Common myeloid progenitor, CD34-positive (primary cell): ENCODE data around the gene TEX101.
A peak's percentile ranks its signal among the peaks of the same experiment; 100 is the strongest.
"Not testable (repeated sequence)": the region's sequence is repeated elsewhere in the genome, so short reads cannot be mapped to it uniquely, and the experiment has no call there.

Source experiments
- CTCF ChIA-PET: fragments of 350-600 bp; sonication (Branson Sonifier 250); formaldehyde crosslinking; loops from one replicate; lab custom pipeline; 2021; ENCODE audit warnings: antibody characterized with exemption; lab: Charles Lee
- POLR2A ChIA-PET: fragments of 350-600 bp; sonication (Branson Sonifier 250); formaldehyde crosslinking; loops from one replicate; lab custom pipeline; 2021; ENCODE audit warnings: antibody characterized with exemption; lab: Charles Lee
- DNase-seq, 3 donors: peaks; one replicate each; pipeline versions ENCODE4 v3.0.0 to v3.0.0-alpha.2; 2013
- H3K27ac ChIP-seq, 2 experiments: 1 replicate in 1 of 2; 2 replicates in 1 of 2; pipeline ENCODE4 v1.7.0; 2013; ENCODE audit warnings: inconsistent platforms in 2 of 2, low read length in 2 of 2, mild to moderate bottlenecking in 2 of 2, low read depth in 1 of 2, moderate library complexity in 1 of 2; ENCODE audit not compliant: severe bottlenecking in 2 of 2, insufficient read depth in 1 of 2, poor library complexity in 1 of 2
- H3K27me3 ChIP-seq, 5 experiments: replicated peaks in 2 of 5; 1 replicate in 3 of 5; 2 replicates in 2 of 5; pipeline versions ENCODE4 v1.6.1 to v1.7.0; 2013; ENCODE audit warnings: low read length in 4 of 5, mild to moderate bottlenecking in 2 of 5, moderate library complexity in 2 of 5, inconsistent platforms in 1 of 5; ENCODE audit not compliant: insufficient read depth in 5 of 5, control insufficient read depth in 4 of 5
- H3K36me3 ChIP-seq, 4 experiments: 1 replicate in 2 of 4; 2 replicates in 2 of 4; pipeline versions ENCODE4 v1.6.1 to v1.7.0; 2013; ENCODE audit warnings: low read length in 3 of 4, control low read depth in 1 of 4, mild to moderate bottlenecking in 1 of 4; ENCODE audit not compliant: control insufficient read depth in 4 of 4, insufficient read depth in 4 of 4
- H3K4me1 ChIP-seq, 4 experiments: 1 replicate in 3 of 4; 2 replicates in 1 of 4; pipeline versions ENCODE4 v1.6.1 to v1.7.1; 2013; ENCODE audit warnings: low read length in 3 of 4, mild to moderate bottlenecking in 3 of 4, control low read depth in 1 of 4, inconsistent platforms in 1 of 4, moderate library complexity in 1 of 4; ENCODE audit not compliant: control insufficient read depth in 4 of 4, insufficient read depth in 4 of 4; ENCODE audit errors: control extremely low read depth in 1 of 4
- H3K4me3 ChIP-seq, 7 experiments: 1 replicate in 4 of 7; 2 replicates in 3 of 7; pipeline versions ENCODE4 v1.5.1 to v1.7.0; 2013; ENCODE audit warnings: mild to moderate bottlenecking in 7 of 7, low read length in 6 of 7, moderate library complexity in 6 of 7, inconsistent platforms in 2 of 7, low read depth in 2 of 7, control low read depth in 1 of 7; ENCODE audit not compliant: insufficient read depth in 4 of 7, control insufficient read depth in 1 of 7; ENCODE audit errors: extremely low read depth in 1 of 7
- H3K9me3 ChIP-seq, 5 experiments: 1 replicate in 4 of 5; 2 replicates in 1 of 5; pipeline versions ENCODE4 v1.6.1 to v1.7.1; 2013; ENCODE audit warnings: low read length in 4 of 5, mild to moderate bottlenecking in 2 of 5, inconsistent platforms in 1 of 5, low read depth in 1 of 5, moderate library complexity in 1 of 5; ENCODE audit not compliant: control insufficient read depth in 4 of 5, insufficient read depth in 2 of 5; ENCODE audit errors: control extremely low read depth in 1 of 5
- WGBS: methylation state at CpG from one replicate; pipeline ENCODE4 v1.1.5; 2013; ENCODE audit not compliant: insufficient coverage; 5-methylcytosine and 5-hydroxymethylcytosine counted together

Gene TEX101

GRCh38 chr19:43380008-43380407 is 34.7 kb upstream of the TEX101 start:
- Histone ChIP-seq H3K27me3 (no peaks in the 10 kb centered on the region), H3K4me1 (peaks cover 0 to 4% (median 2%) of the 10 kb centered on the region in 4 experiments), H3K36me3 (no peaks in the 10 kb centered on the region), H3K9me3 (no peaks in the 10 kb centered on the region), H3K4me3 (no peak overlapping the region), H3K27ac (no peak overlapping the region)
- DNase-seq: no peak
- 95% methylated on average over 10 of the region's 14 CpGs for WGBS
- POLR2A ChIA-PET: no interaction called here
- CTCF ChIA-PET: no interaction called here

GRCh38 chr19:43380771-43381386 is 33.8 kb upstream of the TEX101 start:
- Histone ChIP-seq H3K4me1 (peaks cover 0 to 8% (median 4%) of the 10 kb centered on the region in 4 experiments), H3K36me3 (no peaks in the 10 kb centered on the region), H3K9me3 (no peaks in the 10 kb centered on the region), H3K27me3 (no peaks in the 10 kb centered on the region), H3K27ac (no peak overlapping the region), H3K4me3 (no peak overlapping the region)
- DNase-seq: no peak
- 96% methylated on average over 4 of the region's 4 CpGs for WGBS
- CTCF ChIA-PET: no interaction called here
- POLR2A ChIA-PET: no interaction called here

DNA sequence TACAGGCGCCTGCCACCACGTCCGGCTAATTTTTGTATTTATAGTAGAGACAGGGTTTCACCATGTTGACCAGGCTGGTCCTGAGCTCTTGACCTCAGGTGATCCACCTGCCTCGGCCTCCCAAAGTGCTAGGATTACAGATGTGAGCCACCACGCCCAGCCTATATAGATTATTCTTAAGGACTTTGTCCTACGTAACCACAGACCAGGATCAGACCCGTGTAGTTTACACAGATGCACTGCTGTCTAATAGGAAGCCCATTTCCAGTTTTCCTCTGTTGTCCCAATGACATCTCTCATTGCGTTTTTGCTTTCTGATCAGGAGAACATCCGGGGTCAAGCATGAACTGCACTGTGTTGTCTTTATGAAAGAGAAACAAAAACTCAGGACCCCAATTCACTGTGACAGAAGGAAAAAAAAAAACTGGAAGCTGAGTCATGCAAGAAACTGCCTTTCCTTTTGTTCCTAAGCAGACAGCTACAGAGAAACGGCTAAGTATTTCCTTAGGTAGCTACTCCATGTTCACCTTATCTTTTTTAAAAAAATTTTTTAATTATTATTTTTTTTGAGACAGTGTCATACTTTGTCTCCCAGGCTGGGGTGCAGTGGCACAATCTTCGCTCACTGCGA is 32.0 kb upstream of the TEX101 start:
- CTCF ChIA-PET, H3K36me3 ChIP-seq, H3K9me3 ChIP-seq, H3K27me3 ChIP-seq: not testable (repeated sequence)
- Histone ChIP-seq H3K4me1 (peaks cover 0 to 13% (median 6%) of the 10 kb centered on the region in 4 experiments), H3K4me3 (peak overlapping the region in 2 of 7 experiments; percentile 11 to 48), H3K27ac (peak overlapping the region in 1 of 2 experiments; percentile 14)
- POLR2A ChIA-PET: interaction anchor here (0.5 kb wide), 1 partner anchor 44 kb away, joined by 3 read pairs; no protein-coding TSS in a partner anchor
- 0% methylated on average over 1 of the region's 12 CpGs for WGBS
- DNase-seq: peak; percentile 45 to 83 (median 74)

- POLR2A ChIA-PET: interaction anchor here (0.5 kb wide), 1 partner anchor 44 kb away, joined by 3 read pairs; no protein-coding TSS in a partner anchor
- H3K27ac ChIP-seq, H3K4me3 ChIP-seq, CTCF ChIA-PET, DNase-seq, H3K36me3 ChIP-seq, H3K9me3 ChIP-seq, H3K27me3 ChIP-seq: not testable (repeated sequence)
- 100% methylated on average over 4 of the region's 7 CpGs for WGBS
- peaks cover 0 to 16% (median 6%) of the 10 kb centered on the region in 4 experiments for H3K4me1 ChIP-seq
These were observed 31.4 kb upstream of the TEX101 start for GRCh38 chr19:43383254-43383653.

GRCh38 chr19:43383759-43384158 is 30.9 kb upstream of the TEX101 start:
- H3K27me3 ChIP-seq, H3K36me3 ChIP-seq, CTCF ChIA-PET, H3K4me3 ChIP-seq, H3K9me3 ChIP-seq, POLR2A ChIA-PET, H3K27ac ChIP-seq: not testable (repeated sequence)
- WGBS: no CpG with 5 or more reads among the region's 3 CpGs
- peaks cover 0 to 18% (median 6%) of the 10 kb centered on the region in 4 experiments for H3K4me1 ChIP-seq
- peak in 1 of 3 donors; percentile 13 for DNase-seq

DNA sequence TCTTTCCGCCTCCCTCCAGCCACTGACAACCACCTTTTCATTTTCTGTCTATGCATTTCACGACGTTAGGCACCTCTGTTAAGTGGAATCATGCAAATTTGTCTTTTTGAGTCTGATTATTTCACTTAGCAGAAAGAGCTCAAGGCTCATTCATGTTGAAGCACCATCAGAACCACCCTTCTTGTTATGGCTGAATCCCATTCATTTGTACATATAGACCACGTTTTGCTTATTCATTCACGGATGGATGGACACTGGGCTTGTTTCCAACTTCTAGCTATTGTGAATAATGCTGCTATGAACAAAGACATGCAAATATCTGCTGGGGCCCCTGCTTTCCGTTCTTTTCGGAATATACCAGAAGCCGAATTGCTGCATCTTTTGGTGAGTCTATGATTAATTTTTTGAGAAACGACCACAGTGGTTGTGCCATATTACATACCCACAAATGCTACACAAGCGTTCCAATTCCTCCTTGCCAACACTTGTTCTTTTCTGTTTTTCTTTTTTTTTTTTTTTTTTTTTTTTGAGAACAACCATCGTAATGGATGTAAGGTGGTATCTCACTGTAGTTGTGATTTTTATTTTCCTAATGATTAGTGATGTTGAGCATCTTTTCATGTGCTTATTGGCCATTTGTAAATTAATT is 23.7 kb upstream of the TEX101 start:
- H3K4me1 ChIP-seq: peaks cover 0 to 13% (median 2%) of the 10 kb centered on the region in 4 experiments
- H3K36me3 ChIP-seq, DNase-seq, H3K9me3 ChIP-seq, CTCF ChIA-PET, POLR2A ChIA-PET, H3K27me3 ChIP-seq, H3K4me3 ChIP-seq, H3K27ac ChIP-seq: not testable (repeated sequence)
- 100% methylated on average over 1 of the region's 11 CpGs for WGBS

DNA sequence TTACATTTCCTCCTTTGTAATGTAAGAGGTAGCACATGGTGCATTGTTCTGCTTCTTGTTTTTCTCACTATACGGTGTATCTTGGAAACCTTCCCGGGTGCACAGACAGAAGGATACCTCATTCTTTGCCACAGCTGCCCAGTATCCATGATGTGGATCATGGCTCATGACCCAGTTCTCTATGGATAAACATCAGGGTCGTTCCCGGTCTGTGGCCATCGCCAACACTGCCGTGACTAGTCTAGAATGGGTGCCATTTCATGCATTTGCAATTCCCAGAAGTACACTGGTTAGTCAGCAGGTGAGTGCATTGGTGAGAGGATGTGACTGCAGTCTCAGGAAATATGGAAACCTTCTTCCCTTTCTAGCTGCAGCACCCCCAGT is 23.1 kb upstream of the TEX101 start:
- H3K27me3 ChIP-seq, POLR2A ChIA-PET, DNase-seq, H3K9me3 ChIP-seq, H3K36me3 ChIP-seq, H3K27ac ChIP-seq, CTCF ChIA-PET, H3K4me3 ChIP-seq: not testable (repeated sequence)
- WGBS: no CpG with 5 or more reads among the region's 6 CpGs
- H3K4me1 ChIP-seq: peaks cover 0 to 13% (median under 1%) of the 10 kb centered on the region in 4 experiments
